GM18861 (cell line): ENCODE data around the gene ARFGAP1.

ENCODE experiments used
- ATAC-seq: cut with Tn5 transposase; IDR thresholded peaks from one replicate; pipeline ENCODE4 v1.9.1; 2021; ENCODE audit not compliant: unreplicated experiment

The ARFGAP1 gene

DNA sequence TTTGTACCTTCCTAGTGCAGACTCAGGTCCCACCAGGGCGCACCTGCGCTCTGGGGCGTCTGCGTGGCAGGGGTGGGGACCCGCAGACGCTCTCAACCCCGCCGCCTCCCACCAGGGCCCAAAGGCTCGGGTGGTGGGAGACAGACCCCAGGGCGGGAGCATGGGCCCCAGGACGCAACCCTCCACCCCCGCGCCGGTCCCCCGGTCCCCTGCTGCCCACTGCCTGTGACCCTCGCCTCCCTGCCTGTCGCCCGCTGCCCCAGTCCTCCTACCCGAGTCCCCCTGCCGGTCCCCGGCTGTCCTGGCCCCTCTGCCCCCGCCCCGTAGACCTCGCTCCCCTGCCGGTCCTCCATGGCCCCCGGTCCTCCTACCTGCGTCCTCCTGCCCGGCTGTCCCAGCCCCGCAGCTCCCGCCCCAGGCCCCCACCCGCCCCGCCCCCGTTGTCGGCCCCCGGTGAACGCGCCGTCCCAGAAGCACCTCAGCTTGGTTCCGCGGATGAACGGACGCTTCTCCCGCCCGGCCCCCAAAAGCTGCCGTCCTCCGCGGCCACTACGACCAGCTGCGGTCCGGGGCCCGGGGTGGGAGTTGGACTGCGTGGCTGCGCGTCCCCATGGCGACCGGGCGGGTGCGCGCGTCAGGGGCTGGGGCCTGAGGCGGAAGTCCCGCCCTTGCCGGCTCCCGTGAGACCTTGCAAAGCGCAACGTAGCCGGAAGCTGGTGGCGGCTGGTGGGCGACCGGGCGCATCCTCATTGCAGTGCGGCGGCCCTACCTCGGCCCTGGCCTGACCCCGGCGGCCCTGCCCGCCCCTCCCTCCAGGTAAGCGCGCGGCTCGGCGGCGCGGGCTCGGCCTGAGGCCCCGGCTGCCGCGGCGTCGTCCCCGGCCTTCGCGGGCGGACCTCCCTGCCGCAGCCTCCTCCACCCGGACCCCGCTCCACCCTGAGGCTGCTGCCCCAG lies at the start of gene ARFGAP1:
Gene ARFGAP1 (plus strand): TSS at position 709 of the 954 bp plus-strand sequence. CDS start 2,768 bp downstream, outside the sequence.
- peak; percentile 78 for ATAC-seq

GRCh38 chr20:63223121-63223825 lies 49.3 kb upstream of the ARFGAP1 start:
- no peak for ATAC-seq

- no peak for ATAC-seq
These were observed 48.8 kb upstream of the ARFGAP1 start for GRCh38 chr20:63223826-63224207.

- no peak for ATAC-seq
These were observed 48.1 kb upstream of the ARFGAP1 start for GRCh38 chr20:63224412-63225081.

DNA sequence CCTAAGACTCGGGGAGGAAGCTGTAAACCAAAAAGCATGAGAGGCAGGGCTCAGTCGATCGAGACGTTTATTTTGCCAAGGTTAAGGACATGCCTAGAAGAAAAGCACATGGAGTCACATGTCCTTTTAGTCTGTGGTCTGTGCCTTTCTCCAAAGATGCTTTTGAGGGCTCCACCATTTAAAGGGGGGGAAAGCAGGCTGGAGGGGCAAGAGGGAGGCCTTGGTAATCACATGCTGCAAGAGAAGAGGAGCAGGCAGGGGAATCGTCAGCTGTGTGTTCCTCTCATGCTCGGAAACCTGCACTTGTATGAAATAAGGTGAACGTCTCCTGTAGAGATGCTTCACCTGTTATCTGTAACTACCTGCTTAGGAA lies 47.5 kb upstream of the ARFGAP1 start:
- no peak for ATAC-seq

- no peak for ATAC-seq
These were observed 46.3 kb upstream of the ARFGAP1 start for GRCh38 chr20:63226042-63226943.

- no peak for ATAC-seq
These were observed 45.4 kb upstream of the ARFGAP1 start for GRCh38 chr20:63227260-63227659.

DNA sequence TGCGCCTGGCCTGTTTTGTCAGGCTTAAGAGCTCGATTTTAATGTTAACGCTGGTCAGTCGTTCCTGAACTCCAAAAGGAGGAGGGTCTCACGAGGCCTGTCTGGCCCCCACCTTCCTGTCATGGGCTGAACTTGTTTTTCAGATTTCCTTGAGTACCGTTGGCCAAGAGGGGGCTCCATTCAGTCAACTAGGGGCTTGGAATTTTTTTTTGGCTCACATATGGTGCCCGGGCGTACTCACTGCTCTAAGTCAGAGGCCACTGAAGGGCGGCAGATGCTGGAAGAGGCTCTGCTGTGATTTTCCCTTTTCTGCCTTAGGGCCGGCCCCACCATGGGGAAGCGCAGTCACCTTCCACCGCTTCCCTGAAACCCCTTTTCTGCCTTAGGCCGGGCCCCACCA lies 43.8 kb upstream of the ARFGAP1 start:
- ATAC-seq, result no peak

- ATAC-seq, result no peak
These were observed 41.8 kb upstream of the ARFGAP1 start for GRCh38 chr20:63230800-63231268.

- ATAC-seq, result no peak
These were observed 40.2 kb upstream of the ARFGAP1 start for GRCh38 chr20:63232235-63233060.

DNA sequence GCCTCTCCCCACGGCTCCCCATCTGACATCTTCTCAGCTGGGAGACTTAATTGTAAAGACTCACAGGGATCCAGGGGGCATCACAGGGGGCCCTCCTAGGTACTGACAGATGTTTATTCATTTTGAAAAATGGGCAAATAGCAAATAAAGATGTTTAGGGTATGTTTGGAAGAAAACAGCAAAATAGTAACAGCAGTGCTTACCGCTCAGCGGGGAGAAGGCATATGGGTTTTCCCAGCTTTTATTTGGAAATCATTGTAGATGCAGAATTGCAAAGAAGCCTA lies 39.6 kb upstream of the ARFGAP1 start:
- ATAC-seq, result no peak

DNA sequence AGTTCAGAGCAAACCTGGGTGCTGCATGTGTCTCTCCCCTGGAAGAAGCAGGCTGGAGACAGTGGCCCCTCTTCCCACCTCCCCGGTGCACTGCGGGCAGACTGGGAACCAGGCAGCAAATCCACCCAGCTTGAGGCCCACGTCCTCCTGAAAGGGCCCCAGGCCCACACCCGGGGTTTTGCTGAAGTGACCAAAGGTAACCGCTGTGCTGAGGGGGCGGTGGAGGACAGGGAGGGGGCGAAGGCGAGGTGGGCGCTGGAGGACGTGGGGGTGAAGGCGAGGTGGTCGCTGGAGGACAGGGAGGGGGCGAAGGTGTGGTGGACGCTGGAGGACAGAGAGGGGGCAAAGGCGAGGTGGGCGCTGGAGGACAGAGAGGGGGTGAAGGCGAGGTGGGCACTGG lies 38.7 kb upstream of the ARFGAP1 start:
- no peak for ATAC-seq

GRCh38 chr20:63234693-63235398 lies 37.8 kb upstream of the ARFGAP1 start:
- no peak for ATAC-seq

DNA sequence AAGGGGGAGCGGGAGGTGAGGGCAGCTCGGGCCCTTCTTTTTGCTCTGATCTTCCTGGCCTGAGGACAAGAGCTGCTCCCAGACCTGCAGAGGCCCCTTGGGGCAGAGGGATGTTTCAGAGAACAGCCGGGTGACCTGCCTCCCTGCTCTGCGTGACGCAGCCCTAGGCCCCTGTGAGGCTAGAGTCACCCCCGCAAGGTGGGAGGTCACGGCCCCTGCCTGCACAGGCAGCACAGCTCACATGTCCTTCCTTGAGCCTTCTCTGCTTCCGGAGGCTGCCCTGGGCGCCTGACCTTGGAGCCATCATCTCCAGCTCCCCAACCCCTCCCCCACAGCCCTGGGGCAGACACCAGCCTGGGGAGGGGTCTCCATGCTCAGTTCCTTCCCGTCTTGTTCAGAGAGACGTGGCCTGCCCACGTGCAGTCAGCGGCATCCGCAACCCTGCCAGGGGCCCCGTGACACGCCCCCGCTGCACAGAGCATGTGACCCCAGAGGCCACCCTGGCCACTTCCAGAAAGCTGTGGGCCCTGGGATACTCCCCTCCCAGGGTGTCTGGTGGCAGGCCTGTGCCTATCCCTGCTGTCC lies 37.1 kb upstream of the ARFGAP1 start, which contains the start of gene BIRC7:
Gene BIRC7 (plus strand): TSS at position 507 of the 585 bp plus-strand sequence. CDS start 192 bp downstream, outside the sequence.
- no peak for ATAC-seq

DNA sequence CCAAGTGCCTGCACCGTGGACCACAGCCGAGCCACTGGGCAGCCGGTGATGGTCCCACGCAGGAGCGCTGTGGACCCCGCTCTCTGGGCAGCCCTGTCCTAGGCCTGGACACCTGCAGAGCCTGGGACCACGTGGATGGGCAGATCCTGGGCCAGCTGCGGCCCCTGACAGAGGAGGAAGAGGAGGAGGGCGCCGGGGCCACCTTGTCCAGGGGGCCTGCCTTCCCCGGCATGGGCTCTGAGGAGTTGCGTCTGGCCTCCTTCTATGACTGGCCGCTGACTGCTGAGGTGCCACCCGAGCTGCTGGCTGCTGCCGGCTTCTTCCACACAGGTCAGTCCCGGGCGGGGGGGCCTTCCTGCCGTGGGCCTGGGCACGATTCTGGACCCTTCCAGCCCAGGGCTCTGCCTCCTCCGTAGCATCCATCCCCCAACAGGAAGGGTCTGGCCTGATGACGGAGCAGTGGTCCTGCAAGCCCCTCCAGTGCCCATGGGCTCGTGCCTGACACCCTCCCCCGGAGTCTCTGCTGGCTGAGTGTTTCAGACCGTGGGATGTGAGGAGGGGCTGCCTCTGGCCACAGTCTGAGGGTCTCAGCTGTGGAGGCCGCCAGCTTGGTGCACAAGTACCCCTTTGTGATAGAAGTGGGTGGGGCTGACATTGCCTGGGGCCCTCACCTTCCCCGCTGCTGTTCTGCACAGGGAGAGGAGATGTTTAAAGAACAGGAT lies 36.3 kb upstream of the ARFGAP1 start:
- no peak for ATAC-seq

DNA sequence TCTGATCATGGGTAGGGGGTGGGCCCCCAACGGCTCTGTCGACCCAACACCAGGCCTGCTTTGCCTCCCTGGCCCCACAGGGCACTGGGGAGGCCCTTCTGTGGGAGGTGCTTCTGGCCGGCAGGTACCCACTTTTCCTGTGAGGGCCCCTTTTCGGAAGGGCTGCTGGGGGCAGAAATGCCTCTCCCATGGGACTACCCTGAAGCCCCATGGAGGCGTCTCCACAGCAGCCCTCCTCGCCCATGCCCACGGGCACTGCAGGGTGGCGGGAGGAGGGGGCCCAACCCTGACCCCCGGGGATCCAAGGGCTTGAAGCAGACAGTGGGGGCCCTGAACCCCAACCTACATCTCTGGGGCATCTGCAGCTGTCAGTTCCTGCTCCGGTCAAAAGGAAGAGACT lies 34.6 kb upstream of the ARFGAP1 start:
- ATAC-seq, result no peak

- ATAC-seq, result no peak
These were observed 34.0 kb upstream of the ARFGAP1 start for GRCh38 chr20:63238514-63239125.

- ATAC-seq, result no peak
These were observed 33.2 kb upstream of the ARFGAP1 start for GRCh38 chr20:63239431-63239830.
